Sigmoid colon (tissue), 7 donors: ENCODE results near the gene NMUR1. TPM values are rescaled to one million over a fixed set of nuclear protein-coding genes. Genes with fewer than 3 reads are reported as not detected.

Experiments
- DNase-seq: peaks from one replicate; pipeline ENCODE4 v3.0.0-alpha.2; 2019
- H3K27ac ChIP-seq, 4 donors: fragments of 200-600 bp; sonication (generic); one replicate each; pipeline ENCODE4 v1.5.1; 2016 to 2019; ENCODE audit warnings: mild to moderate bottlenecking in 1 of 4
- H3K27me3 ChIP-seq, 3 donors: fragments of 200-600 bp; sonication (generic); one replicate each; pipeline ENCODE4 v1.5.1; 2019; ENCODE audit warnings: mild to moderate bottlenecking in 1 of 3
- H3K36me3 ChIP-seq, 4 donors: fragments of 200-600 bp; sonication (generic); one replicate each; pipeline ENCODE4 v1.5.1; 2016 to 2019
- H3K4me1 ChIP-seq, 4 donors: fragments of 200-600 bp; sonication (generic); one replicate each; pipeline ENCODE4 v1.5.1; 2017 to 2019
- H3K4me3 ChIP-seq, 4 donors: fragments of 200-600 bp; sonication (generic); one replicate each; pipeline ENCODE4 v1.5.1; 2017 to 2019; ENCODE audit warnings: mild to moderate bottlenecking in 2 of 4, moderate library complexity in 1 of 4
- H3K9me3 ChIP-seq, 4 donors: fragments of 200-600 bp in 3 of 4; sonication (generic) in 3 of 4; one replicate each; pipeline versions ENCODE4 v1.5.1 to v1.6.1; 2013 to 2019
- EP300 ChIP-seq, 4 donors: sonication (generic); formaldehyde crosslinking; IDR thresholded peaks; one replicate each; pipeline ENCODE4 v1.6.1; 2017; ENCODE audit warnings: antibody characterized with exemption in 4 of 4
- POLR2A ChIP-seq, 2 donors: fragments of 450-650 bp; IDR thresholded peaks; one replicate each; pipeline ENCODE4 v1.6.1; 2016; ENCODE audit warnings: antibody characterized with exemption in 2 of 2, mild to moderate bottlenecking in 2 of 2, moderate library complexity in 2 of 2
- POLR2AphosphoS5 ChIP-seq, 4 donors: sonication (generic); formaldehyde crosslinking; IDR thresholded peaks; one replicate each; pipeline ENCODE4 v1.6.1; 2017; ENCODE audit warnings: antibody characterized with exemption in 4 of 4
- WGBS, 2 donors: extraction: QIAGEN DNeasy Blood & Tissue Kit; methylation state at CpG; one replicate each; pipeline ENCODE4 v1.1.7; 2013; 5-methylcytosine and 5-hydroxymethylcytosine counted together
- intact Hi-C: fragments of 100-400 bp; cut with DNase I; formaldehyde crosslinking; loops from one replicate; pipeline ENCODE4 v1.15.1; 2023
- polyA plus RNA-seq, 3 donors: library from polyadenylated mRNA; stranded (reverse); fragments of 200-250 nt; gene quantifications; one replicate each; pipeline ENCODE4 v1.2.3, GENCODE V29; 2013
- total RNA-seq, 4 donors: library from RNA; depleted of rRNA; stranded (reverse); fragments of >200 nt; gene quantifications; one replicate each; pipeline ENCODE4 v1.1.0, GENCODE V29; 2016
- TF ChIP-seq, protein P1 (sequence below), 4 experiments: fragments of 450-650 bp in 3 of 4; fragments of 200-600 bp in 1 of 4; IDR thresholded peaks; one replicate each; pipeline ENCODE4 v1.5.1; 2016 to 2019; ENCODE audit warnings: antibody characterized with exemption in 4 of 4, mild to moderate bottlenecking in 3 of 4, moderate library complexity in 2 of 4
- donor health status: healthy with polysubstance abuse.
- donor health status: Bipolar disorder and iron deficiency.
- donor health status: healthy.

Gene NMUR1
- total and polyA plus RNA-seq, 7 donors = 0.14 to 0.36 (median 0.23) TPM; not detected in 2

DNA sequence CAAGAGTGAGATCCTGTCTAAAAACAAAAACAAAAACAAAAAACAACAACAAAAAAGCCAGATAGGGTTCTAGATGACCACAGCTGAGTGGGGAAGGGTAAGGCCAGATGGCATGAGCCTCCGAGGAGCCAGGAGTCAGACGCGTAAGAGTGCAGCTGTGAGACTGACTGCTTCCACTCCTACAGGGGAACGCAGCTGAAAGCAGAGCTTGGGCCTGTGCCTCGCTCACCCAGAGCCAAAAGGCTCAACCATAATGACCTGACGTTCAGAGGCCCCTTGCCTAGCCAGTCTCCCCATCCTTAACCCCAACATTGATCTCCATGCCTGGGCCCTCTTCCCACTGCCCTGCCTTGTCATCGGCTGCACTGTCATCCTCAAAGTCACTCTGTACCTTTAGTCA is 39.4 kb downstream of the NMUR1 start:
- no peak for DNase-seq
- TF ChIP-seq EP300 (IDR thresholded peaks at IDR 0.05) (no peak), POLR2AphosphoS5 (IDR thresholded peaks at IDR 0.05) (no peak), POLR2A (IDR thresholded peaks at IDR 0.05) (no peak)
- TF ChIP-seq, protein P1, sequence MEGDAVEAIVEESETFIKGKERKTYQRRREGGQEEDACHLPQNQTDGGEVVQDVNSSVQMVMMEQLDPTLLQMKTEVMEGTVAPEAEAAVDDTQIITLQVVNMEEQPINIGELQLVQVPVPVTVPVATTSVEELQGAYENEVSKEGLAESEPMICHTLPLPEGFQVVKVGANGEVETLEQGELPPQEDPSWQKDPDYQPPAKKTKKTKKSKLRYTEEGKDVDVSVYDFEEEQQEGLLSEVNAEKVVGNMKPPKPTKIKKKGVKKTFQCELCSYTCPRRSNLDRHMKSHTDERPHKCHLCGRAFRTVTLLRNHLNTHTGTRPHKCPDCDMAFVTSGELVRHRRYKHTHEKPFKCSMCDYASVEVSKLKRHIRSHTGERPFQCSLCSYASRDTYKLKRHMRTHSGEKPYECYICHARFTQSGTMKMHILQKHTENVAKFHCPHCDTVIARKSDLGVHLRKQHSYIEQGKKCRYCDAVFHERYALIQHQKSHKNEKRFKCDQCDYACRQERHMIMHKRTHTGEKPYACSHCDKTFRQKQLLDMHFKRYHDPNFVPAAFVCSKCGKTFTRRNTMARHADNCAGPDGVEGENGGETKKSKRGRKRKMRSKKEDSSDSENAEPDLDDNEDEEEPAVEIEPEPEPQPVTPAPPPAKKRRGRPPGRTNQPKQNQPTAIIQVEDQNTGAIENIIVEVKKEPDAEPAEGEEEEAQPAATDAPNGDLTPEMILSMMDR (IDR thresholded peaks at IDR 0.05) = no peak
- WGBS, 2 donors = 93 to 94% methylated on average over 7 of the region's 7 CpGs
- Histone ChIP-seq H3K4me1 (no peaks in the 10 kb centered on the region), H3K27ac (no peak overlapping the region), H3K36me3 (no peaks in the 10 kb centered on the region), H3K27me3 (no peaks in the 10 kb centered on the region), H3K9me3 (no peaks in the 10 kb centered on the region), H3K4me3 (no peak overlapping the region)
- intact Hi-C loops = no loop called here

DNA sequence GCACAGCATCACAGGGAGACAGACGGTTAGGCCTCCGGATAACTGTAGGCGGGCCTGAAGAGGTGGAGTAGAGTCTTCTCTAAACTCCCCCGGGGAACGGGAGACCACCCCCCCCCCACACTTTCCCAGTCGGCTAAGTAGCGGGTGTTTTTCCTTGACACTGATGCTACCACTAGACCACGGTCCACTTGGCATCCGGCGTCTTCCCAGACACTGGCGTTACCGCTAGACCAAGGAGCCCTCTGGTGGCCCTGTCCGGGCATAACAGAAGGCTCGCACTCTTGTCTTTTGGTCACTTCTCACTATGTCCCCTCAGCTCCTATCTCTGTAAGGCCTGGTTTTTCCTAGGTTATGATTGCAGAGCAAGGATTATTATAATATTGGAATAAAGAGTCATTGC is 40.3 kb downstream of the NMUR1 start:
- no peaks in the 10 kb centered on the region for H3K27me3 ChIP-seq
- no peak overlapping the region for H3K4me3 ChIP-seq
- TF ChIP-seq EP300 (IDR thresholded peaks at IDR 0.05) = no peak
- TF ChIP-seq, protein P1 (IDR thresholded peaks at IDR 0.05) = peak in 1 of 4 experiments; percentile 7
- TF ChIP-seq POLR2A (IDR thresholded peaks at IDR 0.05) = no peak
- no peak for TF ChIP-seq POLR2AphosphoS5 (IDR thresholded peaks at IDR 0.05)
- no peak overlapping the region for H3K27ac ChIP-seq
- H3K4me1 ChIP-seq = no peaks in the 10 kb centered on the region
- DNase-seq = no peak
- no peaks in the 10 kb centered on the region for H3K36me3 ChIP-seq
- H3K9me3 ChIP-seq = no peaks in the 10 kb centered on the region
- intact Hi-C loops = no loop called here
- 92 to 93% methylated on average over 14 of the region's 14 CpGs for WGBS, 2 donors

DNA sequence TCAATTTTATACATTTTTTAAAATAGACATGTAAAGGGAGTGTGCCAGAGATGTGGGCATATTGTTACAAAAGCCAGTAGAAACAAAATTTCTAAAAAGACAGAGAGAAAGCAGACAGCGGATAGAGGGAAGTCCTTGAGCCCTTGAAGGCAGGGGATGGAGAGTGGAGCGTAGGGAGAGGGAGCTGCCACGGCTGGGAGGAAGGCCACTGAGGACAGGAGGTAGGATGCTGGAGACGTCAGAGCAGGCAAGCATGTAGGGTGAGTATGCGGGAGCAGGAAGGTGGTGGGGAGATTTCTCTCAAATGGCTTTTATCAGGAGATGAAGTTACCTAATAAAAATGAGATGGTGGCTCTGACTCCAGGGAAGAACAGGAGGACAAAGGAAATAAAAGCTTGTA is 41.9 kb downstream of the NMUR1 start:
- Histone ChIP-seq H3K27ac (no peak overlapping the region), H3K4me3 (no peak overlapping the region), H3K36me3 (no peaks in the 10 kb centered on the region), H3K4me1 (peaks cover 0 to 2% (median under 1%) of the 10 kb centered on the region in 4 donors), H3K9me3 (no peaks in the 10 kb centered on the region), H3K27me3 (no peaks in the 10 kb centered on the region)
- 85 to 95% methylated on average over 5 of the region's 5 CpGs for WGBS, 2 donors
- intact Hi-C loops = no loop called here
- no peak for DNase-seq
- no peak for TF ChIP-seq EP300 (IDR thresholded peaks at IDR 0.05)
- TF ChIP-seq, protein P1 (IDR thresholded peaks at IDR 0.05) = no peak
- no peak for TF ChIP-seq POLR2A (IDR thresholded peaks at IDR 0.05)
- TF ChIP-seq POLR2AphosphoS5 (IDR thresholded peaks at IDR 0.05) = no peak

DNA sequence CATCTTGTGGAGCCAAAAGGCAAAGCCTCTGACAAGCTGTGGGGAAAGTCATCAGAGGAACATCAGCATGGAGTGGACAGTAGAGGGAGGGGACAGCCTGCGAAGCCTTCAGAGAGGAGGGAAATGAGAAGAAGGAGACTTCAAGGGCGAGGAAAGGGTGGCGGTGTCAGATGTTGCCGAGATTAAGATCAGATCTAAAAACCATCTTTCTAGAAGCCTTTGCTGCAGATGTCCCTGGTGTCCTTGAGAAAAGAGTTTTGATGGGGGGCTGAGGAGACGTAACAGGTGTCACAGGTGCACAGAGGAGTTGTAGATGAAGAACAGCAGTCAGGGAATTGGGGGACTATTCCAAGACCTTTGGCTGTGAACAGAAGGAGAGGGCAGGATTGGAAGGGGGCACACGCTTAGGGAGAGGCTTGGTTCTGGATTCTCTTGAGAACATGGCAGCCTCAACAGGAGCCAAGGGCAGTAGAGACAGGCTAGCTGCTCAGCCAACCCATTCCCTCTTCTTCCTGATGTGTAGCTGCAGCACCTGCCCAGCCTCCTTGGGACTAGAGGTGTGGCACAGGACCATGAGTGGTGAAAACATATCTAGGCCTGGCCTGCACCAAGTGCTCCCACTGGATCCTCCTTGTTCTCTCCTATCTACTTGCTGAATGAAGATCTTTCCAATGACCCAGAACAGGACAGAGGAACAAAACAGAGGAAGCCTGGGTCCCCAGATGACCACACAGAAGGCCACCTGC is 43.2 kb downstream of the NMUR1 start:
- WGBS, 2 donors = 90 to 95% methylated on average over 6 of the region's 6 CpGs
- DNase-seq = peak; percentile 28
- intact Hi-C loops = no loop called here

More for the DNA sequence above, 43.2 kb downstream of the NMUR1 start:
- TF ChIP-seq, protein P1 (IDR thresholded peaks at IDR 0.05) = no peak
- no peak for TF ChIP-seq POLR2AphosphoS5 (IDR thresholded peaks at IDR 0.05)
- no peak for TF ChIP-seq EP300 (IDR thresholded peaks at IDR 0.05)
- no peak for TF ChIP-seq POLR2A (IDR thresholded peaks at IDR 0.05)
- Histone ChIP-seq H3K4me1 (peaks cover 0 to 10% (median 7%) of the 10 kb centered on the region in 4 donors), H3K36me3 (no peaks in the 10 kb centered on the region), H3K4me3 (no peak overlapping the region), H3K27ac (no peak overlapping the region), H3K27me3 (no peaks in the 10 kb centered on the region), H3K9me3 (no peaks in the 10 kb centered on the region)
